ENCODE measurements around the gene HOXD4.

DNA sequence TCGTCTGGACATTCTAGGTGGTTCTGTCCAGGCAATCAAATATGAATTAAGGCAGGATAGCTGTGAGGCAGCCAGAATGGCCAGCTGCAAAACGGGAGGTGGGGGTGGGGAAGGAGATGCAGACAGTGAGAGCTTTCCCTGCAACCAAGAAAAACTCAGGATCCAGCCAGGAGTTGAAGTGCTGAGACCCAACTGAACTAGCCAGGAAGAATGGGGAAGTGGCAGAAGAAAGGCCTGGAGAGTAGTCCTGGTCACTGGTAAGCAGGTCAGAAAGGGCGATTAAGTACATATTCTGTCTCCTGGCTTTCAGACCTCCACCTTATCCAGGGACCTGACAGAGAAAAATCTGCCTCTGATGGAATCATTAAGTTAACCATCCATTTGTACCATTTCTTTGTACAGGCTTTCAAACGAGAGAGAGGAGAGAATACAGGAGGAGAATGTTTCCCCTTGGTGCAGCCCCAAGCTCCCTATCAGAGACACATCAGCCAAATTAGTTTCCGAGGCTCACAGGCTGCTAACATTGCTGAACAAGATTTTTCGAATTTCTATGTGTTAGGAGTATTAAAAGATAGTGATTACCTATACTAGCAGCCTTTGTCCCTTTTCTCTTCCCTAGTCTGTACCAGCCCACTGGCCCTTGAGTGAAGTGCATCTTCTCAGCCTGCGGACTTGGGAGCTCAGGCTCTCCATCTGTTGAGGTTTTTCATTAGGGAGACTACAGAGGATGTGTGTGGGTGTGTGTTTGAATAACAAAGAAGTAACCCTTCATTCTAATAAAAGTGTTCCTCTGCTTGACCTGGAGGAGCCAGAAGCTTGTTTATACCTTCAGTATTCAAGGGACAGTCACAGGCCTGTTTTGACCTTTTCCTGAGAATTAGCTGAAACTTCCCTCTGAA, 24.6 kb downstream of the HOXD4 start:
- no peak for TF ChIP-seq CTCF (IDR thresholded peaks at IDR 0.05)
- TF ChIP-seq ZFX (IDR thresholded peaks at IDR 0.05; ENCODE audit: borderline replicate concordance), result no peak
